BLaER1 (cell line): ENCODE data around the gene ELN.
A peak's percentile ranks its signal among the peaks of the same experiment; 100 is the strongest.

ENCODE experiments used
- H3K27ac ChIP-seq: shearing (Covaris generic); formaldehyde crosslinking; 2 replicates; pipeline ENCODE4 v1.8.1; 2022
- H3K27me3 ChIP-seq: shearing (Covaris generic); formaldehyde crosslinking; 2 replicates; pipeline ENCODE4 v1.8.1; 2022
- H3K36me3 ChIP-seq: shearing (Covaris generic); formaldehyde crosslinking; 2 replicates; pipeline ENCODE4 v1.8.1; 2022
- H3K4me1 ChIP-seq: shearing (Covaris generic); formaldehyde crosslinking; 2 replicates; pipeline ENCODE4 v1.8.1; 2022
- H3K4me2 ChIP-seq: shearing (Covaris generic); formaldehyde crosslinking; 2 replicates; pipeline ENCODE4 v1.8.1; 2022
- H3K4me3 ChIP-seq: shearing (Covaris generic); formaldehyde crosslinking; 2 replicates; pipeline ENCODE4 v1.8.1; 2022
- H3K9ac ChIP-seq: shearing (Covaris generic); formaldehyde crosslinking; 2 replicates; pipeline ENCODE4 v1.8.1; 2022
- H3K9me3 ChIP-seq: shearing (Covaris generic); formaldehyde crosslinking; 2 replicates; pipeline ENCODE4 v1.8.1; 2022
- H4K20me1 ChIP-seq: shearing (Covaris generic); formaldehyde crosslinking; 2 replicates; pipeline ENCODE4 v1.8.1; 2022
- Cebpa-rat ChIP-seq: shearing (Covaris generic); IDR thresholded peaks from 2 replicates; pipeline ENCODE4 v1.8.1; 2022

Gene ELN

GRCh38 chr7:74051193-74051592, 23.2 kb downstream of the ELN start:
- Histone ChIP-seq H3K9ac (no peak overlapping the region), H3K4me1 (peaks cover 24% of the 10 kb centered on the region), H3K27ac (no peak overlapping the region), H3K4me2 (no peak overlapping the region), H4K20me1 (no peaks in the 10 kb centered on the region), H3K4me3 (no peak overlapping the region), H3K9me3 (no peaks in the 10 kb centered on the region; the same call in 1 of the 2 replicates), H3K36me3 (no peaks in the 10 kb centered on the region), H3K27me3 (no peaks in the 10 kb centered on the region)
- TF ChIP-seq Cebpa-rat: no peak

- no peak overlapping the region for H3K9ac ChIP-seq
- no peaks in the 10 kb centered on the region; the same call in 1 of the 2 replicates for H3K9me3 ChIP-seq
- no peak overlapping the region for H3K27ac ChIP-seq
- H3K4me1 ChIP-seq: peaks cover 24% of the 10 kb centered on the region
- H3K4me2 ChIP-seq: peak overlapping the region; percentile 35
- no peaks in the 10 kb centered on the region for H3K27me3 ChIP-seq
- H4K20me1 ChIP-seq: no peaks in the 10 kb centered on the region
- H3K4me3 ChIP-seq: no peak overlapping the region
- H3K36me3 ChIP-seq: no peaks in the 10 kb centered on the region
- no peak for TF ChIP-seq Cebpa-rat
Measured at GRCh38 chr7:74051629-74052410, 23.8 kb downstream of the ELN start.

- Histone ChIP-seq H3K27ac (no peak overlapping the region), H3K9me3 (no peaks in the 10 kb centered on the region; the same call in 1 of the 2 replicates), H3K4me3 (no peak overlapping the region), H3K36me3 (no peaks in the 10 kb centered on the region), H4K20me1 (no peaks in the 10 kb centered on the region), H3K4me1 (peaks cover 27% of the 10 kb centered on the region), H3K27me3 (no peaks in the 10 kb centered on the region), H3K4me2 (no peak overlapping the region; the same call in 1 of the 2 replicates), H3K9ac (no peak overlapping the region)
- TF ChIP-seq Cebpa-rat: no peak
Measured at GRCh38 chr7:74052628-74053027, 24.7 kb downstream of the ELN start.

DNA sequence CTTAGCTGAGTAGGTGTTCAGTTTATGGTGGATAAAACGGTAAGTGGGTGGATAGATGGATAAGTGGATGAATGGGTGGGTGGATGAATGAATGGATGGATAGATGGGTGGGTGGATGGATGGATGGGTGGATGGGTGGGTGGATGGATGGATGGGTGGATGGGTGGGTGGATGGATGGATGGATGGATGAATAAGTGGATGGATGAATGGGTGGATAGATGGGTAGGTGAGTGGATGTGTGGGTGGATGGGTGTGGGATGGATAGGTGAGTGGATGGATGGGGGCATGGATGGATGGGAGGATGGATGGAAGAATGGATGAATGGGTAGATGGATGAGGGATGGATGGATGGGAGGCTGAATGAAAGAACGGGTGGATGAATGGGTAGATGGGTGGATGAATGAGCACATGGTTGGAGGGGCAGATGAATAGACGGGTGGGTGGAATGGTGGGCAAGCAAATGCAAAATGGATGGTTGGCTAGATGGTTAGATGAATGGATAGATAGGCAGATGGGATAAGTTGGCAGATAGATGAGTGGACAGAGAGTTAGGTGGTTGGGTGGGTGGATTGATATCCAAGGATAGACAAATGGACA, 25.7 kb downstream of the ELN start:
- H3K36me3 ChIP-seq: no peaks in the 10 kb centered on the region
- H3K27me3 ChIP-seq: no peaks in the 10 kb centered on the region
- H3K4me3 ChIP-seq: no peak overlapping the region
- no peak overlapping the region for H3K4me2 ChIP-seq
- no peak overlapping the region for H3K9ac ChIP-seq
- peaks cover 29% of the 10 kb centered on the region for H3K4me1 ChIP-seq
- H3K27ac ChIP-seq: no peak overlapping the region
- TF ChIP-seq Cebpa-rat: no peak
- H4K20me1 ChIP-seq: no peaks in the 10 kb centered on the region
- no peaks in the 10 kb centered on the region; the same call in 1 of the 2 replicates for H3K9me3 ChIP-seq

DNA sequence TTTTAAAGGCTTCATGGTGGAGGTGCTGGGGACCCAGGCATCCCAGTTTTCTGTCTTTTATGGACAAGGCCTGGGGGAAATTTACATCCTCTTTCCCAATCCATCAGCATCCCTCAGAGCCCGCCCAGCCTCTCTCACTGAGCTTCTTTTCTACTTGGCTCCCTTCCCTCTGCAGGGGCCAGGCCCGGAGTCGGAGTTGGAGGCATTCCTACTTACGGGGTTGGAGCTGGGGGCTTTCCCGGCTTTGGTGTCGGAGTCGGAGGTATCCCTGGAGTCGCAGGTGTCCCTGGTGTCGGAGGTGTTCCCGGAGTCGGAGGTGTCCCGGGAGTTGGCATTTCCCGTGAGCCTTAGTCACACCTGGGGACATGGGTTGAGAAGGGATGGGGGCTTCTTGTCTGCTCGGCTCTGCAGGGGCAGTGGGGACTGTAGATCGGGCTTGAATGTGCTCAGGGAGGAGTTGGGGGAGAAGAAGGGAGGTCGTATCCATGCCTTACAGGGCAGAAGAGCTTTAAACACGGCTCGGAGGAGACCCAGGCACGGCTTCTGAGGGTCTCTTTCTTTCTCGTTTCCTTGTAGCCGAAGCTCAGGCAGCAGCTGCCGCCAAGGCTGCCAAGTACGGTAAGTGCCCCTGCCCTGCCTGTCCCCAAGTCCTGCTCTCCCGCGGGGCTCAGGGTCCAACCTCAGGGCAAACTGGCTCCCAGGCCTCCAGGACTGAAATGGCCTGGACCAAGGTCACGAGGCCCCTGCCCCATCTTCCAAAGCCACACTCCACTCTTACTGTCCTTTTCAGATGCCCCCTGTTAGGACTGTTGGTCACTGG, 28.3 kb downstream of the ELN start:
- no peaks in the 10 kb centered on the region for H4K20me1 ChIP-seq
- H3K9me3 ChIP-seq: no peaks in the 10 kb centered on the region
- peaks cover 30% of the 10 kb centered on the region for H3K4me1 ChIP-seq
- H3K36me3 ChIP-seq: no peaks in the 10 kb centered on the region
- H3K4me2 ChIP-seq: no peak overlapping the region
- no peak overlapping the region for H3K9ac ChIP-seq
- no peak overlapping the region for H3K4me3 ChIP-seq
- H3K27me3 ChIP-seq: no peaks in the 10 kb centered on the region
- no peak overlapping the region for H3K27ac ChIP-seq
- TF ChIP-seq Cebpa-rat: no peak

- no peak overlapping the region for H3K4me3 ChIP-seq
- no peaks in the 10 kb centered on the region for H3K36me3 ChIP-seq
- no peaks in the 10 kb centered on the region for H4K20me1 ChIP-seq
- H3K27me3 ChIP-seq: no peaks in the 10 kb centered on the region
- no peak overlapping the region for H3K9ac ChIP-seq
- H3K27ac ChIP-seq: no peak overlapping the region
- TF ChIP-seq Cebpa-rat: no peak
- H3K4me1 ChIP-seq: peaks cover 26% of the 10 kb centered on the region
- no peak overlapping the region for H3K4me2 ChIP-seq
- no peaks in the 10 kb centered on the region for H3K9me3 ChIP-seq
Measured at GRCh38 chr7:74057216-74057925, 29.4 kb downstream of the ELN start.

GRCh38 chr7:74057987-74058386, 30.0 kb downstream of the ELN start:
- Histone ChIP-seq H3K9ac (no peak overlapping the region), H3K36me3 (no peaks in the 10 kb centered on the region), H3K4me2 (no peak overlapping the region), H3K4me1 (peaks cover 24% of the 10 kb centered on the region), H3K27ac (no peak overlapping the region), H3K4me3 (no peak overlapping the region), H3K27me3 (no peaks in the 10 kb centered on the region), H3K9me3 (no peaks in the 10 kb centered on the region), H4K20me1 (no peaks in the 10 kb centered on the region)
- TF ChIP-seq Cebpa-rat: no peak

GRCh38 chr7:74058486-74058885, 30.5 kb downstream of the ELN start:
- Histone ChIP-seq H3K27ac (no peak overlapping the region), H3K9me3 (no peaks in the 10 kb centered on the region), H3K27me3 (no peaks in the 10 kb centered on the region), H3K4me3 (no peak overlapping the region), H3K36me3 (no peaks in the 10 kb centered on the region), H3K4me2 (no peak overlapping the region), H4K20me1 (no peaks in the 10 kb centered on the region), H3K9ac (no peak overlapping the region), H3K4me1 (peaks cover 22% of the 10 kb centered on the region)
- TF ChIP-seq Cebpa-rat: no peak

GRCh38 chr7:74059037-74059436, 31.1 kb downstream of the ELN start:
- no peak for TF ChIP-seq Cebpa-rat
- H3K36me3 ChIP-seq: no peaks in the 10 kb centered on the region
- no peak overlapping the region for H3K27ac ChIP-seq
- no peaks in the 10 kb centered on the region for H3K9me3 ChIP-seq
- no peak overlapping the region for H3K4me2 ChIP-seq
- H3K9ac ChIP-seq: no peak overlapping the region
- H3K4me1 ChIP-seq: peaks cover 22% of the 10 kb centered on the region
- H3K4me3 ChIP-seq: no peak overlapping the region
- no peaks in the 10 kb centered on the region for H3K27me3 ChIP-seq
- no peaks in the 10 kb centered on the region for H4K20me1 ChIP-seq
